Measurements from ENCODE around the gene NUAK2. TPM values are rescaled to one million over a fixed set of nuclear protein-coding genes. Genes with fewer than 3 reads are reported as not detected.
A peak's percentile ranks its signal among the peaks of the same experiment; 100 is the strongest.

NUAK2 gene
- total RNA-seq, 2 donors from 2014 or later, result 21.2 to 27.2 TPM

GRCh38 chr1:205267306-205267902 is 54.1 kb downstream of the NUAK2 start:
- Histone ChIP-seq H3K9me3 (no peaks in the 10 kb centered on the region), H3K27me3 (no peaks in the 10 kb centered on the region), H3K36me3 (no peaks in the 10 kb centered on the region), H3K4me3 (no peak overlapping the region), H3K4me1 (no peaks in the 10 kb centered on the region), H3K9ac (ENCODE audit: low read depth in 2 of 2, low read length in 2 of 2) (peak overlapping the region in 1 of 2 donors; percentile 24), H3K27ac (no peak overlapping the region)
- intact Hi-C loops (cut with DNase I), result no loop called here
- TF ChIP-seq CTCF (IDR thresholded peaks at IDR 0.05), result no peak
- DNase-seq, result no peak

GRCh38 chr1:205266611-205267305 is 54.8 kb downstream of the NUAK2 start:
- no peaks in the 10 kb centered on the region for H3K27me3 ChIP-seq
- no peaks in the 10 kb centered on the region for H3K36me3 ChIP-seq
- no peak for TF ChIP-seq CTCF (IDR thresholded peaks at IDR 0.05)
- intact Hi-C loops (cut with DNase I), result no loop called here
- no peaks in the 10 kb centered on the region for H3K4me1 ChIP-seq
- H3K27ac ChIP-seq, result no peak overlapping the region
- H3K9ac ChIP-seq (ENCODE audit: low read depth in 2 of 2, low read length in 2 of 2), result no peak overlapping the region
- H3K9me3 ChIP-seq, result no peaks in the 10 kb centered on the region
- DNase-seq, result no peak
- H3K4me3 ChIP-seq, result no peak overlapping the region

GRCh38 chr1:205263580-205264190 is 57.9 kb downstream of the NUAK2 start:
- intact Hi-C loops (cut with DNase I), result no loop called here
- no peaks in the 10 kb centered on the region for H3K4me1 ChIP-seq

GRCh38 chr1:205262731-205263171 is 58.8 kb downstream of the NUAK2 start:
- Histone ChIP-seq H3K4me1 (no peaks in the 10 kb centered on the region), H3K36me3 (no peaks in the 10 kb centered on the region), H3K27ac (no peak overlapping the region), H3K4me3 (no peak overlapping the region), H3K27me3 (no peaks in the 10 kb centered on the region), H3K9me3 (no peaks in the 10 kb centered on the region), H3K9ac (ENCODE audit: low read depth in 2 of 2, low read length in 2 of 2) (no peak overlapping the region)
- intact Hi-C loops (cut with DNase I), result no loop called here
- TF ChIP-seq CTCF (IDR thresholded peaks at IDR 0.05), result no peak
- DNase-seq, result no peak

More at GRCh38 chr1:205263580-205264190, 57.9 kb downstream of the NUAK2 start:
- no peak for TF ChIP-seq CTCF (IDR thresholded peaks at IDR 0.05)
- no peaks in the 10 kb centered on the region for H3K36me3 ChIP-seq
- no peak overlapping the region for H3K9ac ChIP-seq (ENCODE audit: low read depth in 2 of 2, low read length in 2 of 2)
- no peak for DNase-seq
- H3K27ac ChIP-seq, result no peak overlapping the region
- H3K27me3 ChIP-seq, result no peaks in the 10 kb centered on the region
- H3K9me3 ChIP-seq, result no peaks in the 10 kb centered on the region
- H3K4me3 ChIP-seq, result no peak overlapping the region

- H3K9ac ChIP-seq (ENCODE audit: low read depth in 2 of 2, low read length in 2 of 2), result no peak overlapping the region
- H3K36me3 ChIP-seq, result no peaks in the 10 kb centered on the region
- H3K4me1 ChIP-seq, result no peaks in the 10 kb centered on the region
- TF ChIP-seq CTCF (IDR thresholded peaks at IDR 0.05), result no peak
- H3K4me3 ChIP-seq, result no peak overlapping the region
- no peak overlapping the region for H3K27ac ChIP-seq
- no peaks in the 10 kb centered on the region for H3K27me3 ChIP-seq
- H3K9me3 ChIP-seq, result no peaks in the 10 kb centered on the region
- intact Hi-C loops (cut with DNase I), result no loop called here
- no peak for DNase-seq
These were observed 59.4 kb downstream of the NUAK2 start for GRCh38 chr1:205261946-205262691.

All from colonic mucosa (tissue), 4 donors.